Prostate gland (tissue), 2 donors: ENCODE measurements around the gene IGSF23. TPM values are rescaled to one million over a fixed set of nuclear protein-coding genes. Genes with fewer than 3 reads are reported as not detected.

Experiments used
- DNase-seq: peaks from one replicate; pipeline ENCODE4 v3.0.0-alpha.2; 2019; ENCODE audit warnings: low spot score
- H3K27ac ChIP-seq, 2 donors: fragments of 200-600 bp; sonication (generic); 2 replicates each; pipeline ENCODE4 v1.5.1; 2017 to 2019
- H3K27me3 ChIP-seq: fragments of 200-600 bp; sonication (generic); replicated peaks from 2 replicates; pipeline ENCODE4 v1.5.1; 2019; ENCODE audit not compliant: insufficient read depth
- H3K36me3 ChIP-seq, 2 donors: fragments of 200-600 bp; sonication (generic); 1 replicate in 1 of 2; 2 replicates in 1 of 2; pipeline versions ENCODE4 v1.5.1 to v1.8.1; 2017 to 2019
- H3K4me1 ChIP-seq: fragments of 200-600 bp; sonication (generic); replicated peaks from 2 replicates; pipeline ENCODE4 v1.5.1; 2019
- H3K4me3 ChIP-seq, 2 donors: fragments of 200-600 bp; sonication (generic); 2 replicates each; pipeline ENCODE4 v1.5.1; 2017 to 2019
- H3K9me3 ChIP-seq: fragments of 200-600 bp; sonication (generic); 2 replicates; pipeline ENCODE4 v1.5.1; 2017
- CTCF ChIP-seq, 4 experiments: fragments of 200-600 bp in 2 of 4; fragments of 450-650 bp in 2 of 4; sonication (generic) in 2 of 4; IDR thresholded peaks; 1 replicate in 3 of 4; 2 replicates in 1 of 4; pipeline ENCODE4 v1.5.1; 2016 to 2019; ENCODE audit warnings: antibody characterized with exemption in 4 of 4, mild to moderate bottlenecking in 2 of 4, moderate library complexity in 2 of 4
- POLR2A ChIP-seq: fragments of 450-650 bp; IDR thresholded peaks from one replicate; pipeline ENCODE4 v1.6.1; 2016; ENCODE audit warnings: antibody characterized with exemption, mild to moderate bottlenecking
- POLR2AphosphoS5 ChIP-seq: sonication (generic); formaldehyde crosslinking; IDR thresholded peaks from one replicate; pipeline ENCODE4 v1.6.1; 2017; ENCODE audit warnings: antibody characterized with exemption
- WGBS: methylation state at CpG from one replicate; pipeline ENCODE4 v1.1.5; 2018; 5-methylcytosine and 5-hydroxymethylcytosine counted together
- intact Hi-C: fragments of 100-400 bp; cut with DNase I; formaldehyde crosslinking; loops from one replicate; pipeline ENCODE4 v1.14.2; 2022
- total RNA-seq, 2 donors: library from RNA; depleted of rRNA; stranded (reverse); fragments of >200 nt; gene quantifications; one replicate each; pipeline ENCODE4 v1.1.0, GENCODE V29; 2016

Gene IGSF23
- total RNA-seq, 2 donors from 2014 or later, result not detected

- TF ChIP-seq POLR2A (no peak), POLR2AphosphoS5 (no peak), CTCF (IDR thresholded peaks at IDR 0.05) (no peak)
- H3K4me3 ChIP-seq, result no peak overlapping the region
- WGBS, result 91% methylated on average over 6 of the region's 6 CpGs
- H3K27me3 ChIP-seq, result no peaks in the 10 kb centered on the region
- no peaks in the 10 kb centered on the region for H3K9me3 ChIP-seq
- no peak for DNase-seq
- no peaks in the 10 kb centered on the region for H3K4me1 ChIP-seq
- no peaks in the 10 kb centered on the region for H3K36me3 ChIP-seq
- intact Hi-C loops, result no loop called here
- H3K27ac ChIP-seq, result no peak overlapping the region
These were observed 62.2 kb downstream of the IGSF23 start for GRCh38 chr19:44675521-44675920.

- no peak overlapping the region for H3K4me3 ChIP-seq
- intact Hi-C loops, result no loop called here
- H3K4me1 ChIP-seq, result no peaks in the 10 kb centered on the region
- 56% methylated on average over 8 of the region's 8 CpGs for WGBS
- no peaks in the 10 kb centered on the region for H3K36me3 ChIP-seq
- TF ChIP-seq CTCF (IDR thresholded peaks at IDR 0.05) (no peak), POLR2AphosphoS5 (no peak), POLR2A (no peak)
- no peak overlapping the region for H3K27ac ChIP-seq
- H3K27me3 ChIP-seq, result no peaks in the 10 kb centered on the region
- no peaks in the 10 kb centered on the region for H3K9me3 ChIP-seq
- no peak for DNase-seq
These were observed 63.9 kb downstream of the IGSF23 start for GRCh38 chr19:44677019-44677811.

- Histone ChIP-seq H3K4me3 (no peak overlapping the region), H3K9me3 (no peaks in the 10 kb centered on the region), H3K4me1 (no peaks in the 10 kb centered on the region), H3K36me3 (no peaks in the 10 kb centered on the region), H3K27ac (no peak overlapping the region), H3K27me3 (no peaks in the 10 kb centered on the region)
- no peak for DNase-seq
- intact Hi-C loops, result no loop called here
- TF ChIP-seq POLR2A (no peak), POLR2AphosphoS5 (no peak), CTCF (IDR thresholded peaks at IDR 0.05) (no peak)
These were observed 67.2 kb downstream of the IGSF23 start for GRCh38 chr19:44680536-44680935.

GRCh38 chr19:44681992-44682790 is 68.8 kb downstream of the IGSF23 start:
- Histone ChIP-seq H3K4me1 (no peaks in the 10 kb centered on the region), H3K27me3 (no peaks in the 10 kb centered on the region), H3K4me3 (no peak overlapping the region), H3K27ac (no peak overlapping the region), H3K9me3 (no peaks in the 10 kb centered on the region), H3K36me3 (no peaks in the 10 kb centered on the region)
- TF ChIP-seq CTCF (IDR thresholded peaks at IDR 0.05) (no peak), POLR2A (no peak), POLR2AphosphoS5 (no peak)
- WGBS, result 83% methylated on average over 15 of the region's 15 CpGs
- no peak for DNase-seq
- intact Hi-C loops, result no loop called here

GRCh38 chr19:44682807-44683206 is 69.4 kb downstream of the IGSF23 start:
- no peaks in the 10 kb centered on the region for H3K36me3 ChIP-seq
- H3K27me3 ChIP-seq, result no peaks in the 10 kb centered on the region
- H3K4me1 ChIP-seq, result no peaks in the 10 kb centered on the region
- no peaks in the 10 kb centered on the region for H3K9me3 ChIP-seq
- no peak for DNase-seq
- H3K27ac ChIP-seq, result no peak overlapping the region
- 88% methylated on average over 2 of the region's 2 CpGs for WGBS
- intact Hi-C loops, result no loop called here
- no peak for TF ChIP-seq POLR2A
- no peak for TF ChIP-seq CTCF (IDR thresholded peaks at IDR 0.05)
- TF ChIP-seq POLR2AphosphoS5, result no peak
- no peak overlapping the region for H3K4me3 ChIP-seq
